K562 (cell line): ENCODE measurements around the gene KCNH3. TPM values are rescaled to one million over a fixed set of nuclear protein-coding genes. Genes with fewer than 3 reads are reported as not detected.
A peak's percentile ranks its signal among the peaks of the same experiment; 100 is the strongest.

Experiments used
- ATAC-seq: fragments of 200-7000 bp; cut with Tn5 transposase; 3 replicates; pipeline ENCODE4 v1.9.1; 2020; ENCODE audit warnings: moderate library complexity
- BruUV-seq: library from RNA; stranded (reverse); fragments of 400-500 nt; replicated peaks from 2 replicates; lab custom pipeline; 2021; lab: Mats Ljungman, UMichigan
- CTCF ChIA-PET: fragments of 300-600 bp; formaldehyde crosslinking; extraction: SDS; loops from one replicate; lab custom pipeline; 2021; ENCODE audit warnings: low intra/inter-chr PET ratio; lab: Yijun Ruan, JAX
- POLR2A ChIA-PET: fragments of 300-600, 350-650 bp; sonication (Branson Sonifier 250); formaldehyde crosslinking; extraction: SDS; loops from one replicate; lab custom pipeline; 2021; ENCODE audit warnings: antibody characterized with exemption, inconsistent platforms; lab: Yijun Ruan, JAX
- DNase-seq, 4 experiments: peaks; one replicate each; pipeline versions ENCODE4 v3.0.0 to v3.0.0-alpha.2; 2011 to 2018; ENCODE audit warnings: low spot score in 3 of 4, mixed read lengths in 3 of 4; ENCODE audit errors: extremely low read depth in 1 of 4
- FAIRE-seq: peaks from 2 replicates; lab custom pipeline; 2011; peaks lifted over from hg19 to GRCh38; lab: Jason Lieb, UNC
- H2AFZ ChIP-seq: 2 replicates; pipeline ENCODE4 v1.6.0; 2011; ENCODE audit warnings: low read depth, low read length, control low read depth, inconsistent platforms
- H3K27ac ChIP-seq: fragments of 200-600 bp; 3 replicates; pipeline ENCODE4 v1.8.0; 2011; ENCODE audit warnings: low read depth, mild to moderate bottlenecking, control low read depth, inconsistent platforms, low read length, moderate library complexity, mixed read lengths; ENCODE audit errors: extremely low read depth
- H3K27me3 ChIP-seq, 2 experiments: fragments of 300-600 bp in 1 of 2; 2 replicates in 1 of 2; 3 replicates in 1 of 2; pipeline versions ENCODE4 v1.6.0 to v1.8.0; 2011; ENCODE audit warnings: inconsistent platforms in 2 of 2, low read length in 2 of 2, mild to moderate bottlenecking in 1 of 2, mixed read lengths in 1 of 2, moderate library complexity in 1 of 2; ENCODE audit not compliant: control insufficient read depth in 2 of 2, insufficient read depth in 2 of 2
- H3K36me3 ChIP-seq: fragments of 300-600 bp; 3 replicates; pipeline ENCODE4 v1.8.0; 2011; ENCODE audit warnings: mild to moderate bottlenecking, low read length, inconsistent platforms; ENCODE audit not compliant: control insufficient read depth, insufficient read depth
- H3K4me1 ChIP-seq, 2 experiments: fragments of 200-600 bp in 1 of 2; replicated peaks in 1 of 2; 2 replicates in 1 of 2; 3 replicates in 1 of 2; pipeline versions ENCODE4 v1.5.1 to v1.8.0; 2011; ENCODE audit warnings: inconsistent platforms in 2 of 2, low read length in 2 of 2, mild to moderate bottlenecking in 1 of 2, mixed read lengths in 1 of 2, moderate library complexity in 1 of 2; ENCODE audit not compliant: control insufficient read depth in 2 of 2, insufficient read depth in 2 of 2
- H3K4me2 ChIP-seq: 2 replicates; pipeline ENCODE4 v1.6.1; 2011; ENCODE audit warnings: low read length, control low read depth, inconsistent platforms, mixed read lengths; ENCODE audit not compliant: insufficient read depth
- H3K4me3 ChIP-seq: fragments of 200-600 bp; sonication (generic), shearing (Covaris generic); 2 replicates; pipeline ENCODE4 v1.5.1; 2016; ENCODE audit warnings: control low read depth, inconsistent platforms
- H3K79me2 ChIP-seq: fragments of 200-600 bp; 3 replicates; pipeline ENCODE4 v1.8.0; 2011; ENCODE audit warnings: low read length, inconsistent platforms; ENCODE audit not compliant: control insufficient read depth, insufficient read depth
- H3K9ac ChIP-seq, 2 experiments: 2 replicates each; pipeline versions ENCODE4 v1.6.0 to v1.6.1; 2011; ENCODE audit warnings: low read depth in 2 of 2, low read length in 2 of 2, control low read depth in 1 of 2, inconsistent platforms in 1 of 2, mild to moderate bottlenecking in 1 of 2, mixed read lengths in 1 of 2; ENCODE audit not compliant: insufficient read depth in 1 of 2
- H3K9me1 ChIP-seq: one replicate; pipeline ENCODE4 v1.6.0; 2011; ENCODE audit warnings: inconsistent platforms, mild to moderate bottlenecking, low read length, moderate library complexity; ENCODE audit not compliant: control insufficient read depth, insufficient read depth
- H3K9me3 ChIP-seq: replicated peaks from 2 replicates; pipeline ENCODE4 v1.5.1; 2011; ENCODE audit warnings: low read depth, low read length, inconsistent platforms; ENCODE audit not compliant: control insufficient read depth, insufficient read depth
- H4K20me1 ChIP-seq: replicated peaks from 2 replicates; pipeline ENCODE4 v1.6.1; 2011; ENCODE audit warnings: low read length, inconsistent platforms, mixed read lengths; ENCODE audit not compliant: control insufficient read depth, insufficient read depth
- ARID4B ChIP-seq: sonication (generic); formaldehyde crosslinking; IDR thresholded peaks from 2 replicates; pipeline ENCODE4 v1.8.0; 2022; ENCODE audit warnings: mild to moderate bottlenecking, missing genetic modification reagents
- BHLHE40 ChIP-seq: IDR thresholded peaks from 2 replicates; pipeline ENCODE4 v1.6.1; 2011; ENCODE audit warnings: low read length, improper control_type of control experiment
- FOSL1 ChIP-seq: fragments of 200-800 bp; sonication (Bioruptor generic); conservative IDR thresholded peaks from 2 replicates; pipeline ENCODE4 v1.6.1; 2016; ENCODE audit warnings: missing genetic modification characterization, missing compliant biosample characterization
- JUND ChIP-seq, 2 experiments: IDR thresholded peaks; 2 replicates in 1 of 2; 3 replicates in 1 of 2; pipeline ENCODE4 v1.6.1; 2011; ENCODE audit warnings: borderline replicate concordance in 2 of 2, low read depth in 2 of 2, low read length in 2 of 2, improper control_type of control experiment in 1 of 2, missing biosample characterization in 1 of 2, missing genetic modification characterization in 1 of 2, missing genetic modification reagents in 1 of 2
- MAZ ChIP-seq, 2 experiments: fragments of 450-650 bp in 1 of 2; sonication (generic) in 1 of 2; formaldehyde crosslinking; IDR thresholded peaks in 1 of 2; conservative IDR thresholded peaks in 1 of 2; 2 replicates each; pipeline versions ENCODE4 v1.4.0 to v1.5.0; 2020; ENCODE audit warnings: mild to moderate bottlenecking in 1 of 2, missing genetic modification reagents in 1 of 2
- MCM7 ChIP-seq, 2 experiments: fragments of 450-650 bp; IDR thresholded peaks; 2 replicates each; pipeline ENCODE4 v1.6.1; 2016 to 2018
- NFRKB ChIP-seq: fragments of 450-650 bp; IDR thresholded peaks from 2 replicates; pipeline ENCODE4 v1.6.1; 2016; ENCODE audit warnings: low read depth
- PHB ChIP-seq: fragments of 250-450 bp; sonication (Bioruptor Pico); IDR thresholded peaks from 2 replicates; pipeline ENCODE4 v1.5.0; 2021
- SFPQ ChIP-seq: fragments of 200-400 bp; formaldehyde crosslinking; IDR thresholded peaks from 2 replicates; pipeline ENCODE4 v1.6.1; 2017; ENCODE audit warnings: mild to moderate bottlenecking, low read depth, low read length, moderate library complexity
- TBL1XR1 ChIP-seq, 2 experiments: IDR thresholded peaks; 2 replicates each; pipeline ENCODE4 v1.6.1; 2012; ENCODE audit warnings: improper control_type of control experiment in 2 of 2, low read length in 2 of 2, mild to moderate bottlenecking in 1 of 2
- TCF7 ChIP-seq: sonication (generic); IDR thresholded peaks from 2 replicates; pipeline ENCODE4 v1.6.1; 2016; ENCODE audit warnings: antibody characterized with exemption, borderline replicate concordance
- TCF7L2 ChIP-seq: fragments of 150-350 bp; IDR thresholded peaks from 2 replicates; pipeline ENCODE4 v1.6.1; 2016; ENCODE audit warnings: low read depth, mild to moderate bottlenecking, low read length, moderate library complexity
- ZHX1 ChIP-seq: fragments of 150-350 bp; conservative IDR thresholded peaks from 2 replicates; pipeline ENCODE4 v1.6.1; 2014; ENCODE audit warnings: low read length
- ZNF143 ChIP-seq: sonication (generic); formaldehyde crosslinking; IDR thresholded peaks from 2 replicates; pipeline ENCODE4 v1.9.0; 2022; ENCODE audit warnings: mild to moderate bottlenecking, missing genetic modification reagents
- WGBS: fragments of 100-300 bp; shearing (Covaris generic); methylation state at CpG from one replicate; pipeline ENCODE4 v1.1.6; 2016; ENCODE audit warnings: low coverage, mixed read lengths; ENCODE audit not compliant: insufficient coverage; ENCODE audit errors: missing lambda C conversion rate; 5-methylcytosine and 5-hydroxymethylcytosine counted together
- in situ Hi-C: fragments of 300-500 bp; cut with MboI; formaldehyde crosslinking; loops from 4 replicates; pipeline ENCODE4 v1.15.0; 2018; ENCODE audit warnings: inconsistent platforms, mixed read lengths
- intact Hi-C: fragments of 100-400 bp; cut with micrococcal nuclease; formaldehyde crosslinking; loops from 2 replicates; pipeline ENCODE4 v1.14.2; 2022
- polyA plus RNA-seq, 8 experiments: library from polyadenylated mRNA; depleted of rRNA in 4 of 8; stranded (reverse) in 5 of 8; unstranded in 3 of 8; fragments of >200 nt; fragmentation: Nextera tagmentation in 2 of 8; fragmentation: Illumina TruSeq in 1 of 8; extraction: Ambion mirVana in 2 of 8; extraction: Trizol in 1 of 8; gene quantifications; 2 replicates each; pipeline versions ENCODE4 v1.2.1 to v1.2.3, GENCODE V29; 2011 to 2014; ENCODE audit warnings: inconsistent platforms in 1 of 8, missing spikeins in 1 of 8
- total RNA-seq, 7 experiments: library from RNA; depleted of rRNA in 6 of 7; stranded (reverse); fragments of >200 nt in 6 of 7; fragmentation: Illumina TruSeq in 2 of 7; extraction: Trizol in 2 of 7; gene quantifications; 2 replicates each; pipeline versions ENCODE4 v1.2.1 to v1.2.3, GENCODE V29; 2011 to 2021; ENCODE audit warnings: low replicate concordance in 1 of 7

Gene KCNH3
- total and polyA plus RNA-seq, 9 of the 15 experiments (the other 6 are each of a cell fraction or from before 2014, with no cell fraction given), result 0.01 to 0.09 TPM; not detected in 7

- BruUV-seq, result no TSS peak
- H2AFZ ChIP-seq, result no peak overlapping the region
- no peaks in the 10 kb centered on the region for H3K36me3 ChIP-seq
- in situ Hi-C loops (no loop called here), intact Hi-C loops (no loop called here)
- WGBS, result 0% methylated on average over 1 of the region's 3 CpGs
- no peaks in the 10 kb centered on the region for H4K20me1 ChIP-seq
- no peaks in the 10 kb centered on the region for H3K9me3 ChIP-seq
- no peak for FAIRE-seq
- peaks cover 13 to 41% of the 10 kb centered on the region in 2 experiments; a peak in 4 of 5 replicates for H3K27me3 ChIP-seq
- CTCF ChIA-PET, result no interaction called here
- no peak for ATAC-seq
- no peak for DNase-seq
- POLR2A ChIA-PET, result interaction anchor here (0.6 to 1.1 kb wide), 5 partner anchors 8 to 116 kb away, joined by 3 read pairs; no protein-coding TSS in a partner anchor
- 0 out of 4 replicates have a peak overlapping the region, but pooled peaks of 1 of the 2 experiments have one; percentile 26 for H3K9ac ChIP-seq
- no peaks in the 10 kb centered on the region for H3K79me2 ChIP-seq
- no peak overlapping the region for H3K27ac ChIP-seq
- peaks cover 0 to 22% of the 10 kb centered on the region in 2 experiments; a peak in 2 of 5 replicates for H3K4me1 ChIP-seq
- H3K9me1 ChIP-seq, result peaks cover 3% of the 10 kb centered on the region
- H3K4me2 ChIP-seq, result no peak overlapping the region
- H3K4me3 ChIP-seq, result no peak overlapping the region
- TF ChIP-seq PHB (CRISPR knock-in tag) (no peak), JUND (IDR thresholded peaks at IDR 0.05; ENCODE audit: borderline replicate concordance, low read depth, low read length) (no peak), JUND (tag; IDR thresholded peaks at IDR 0.05; ENCODE audit: borderline replicate concordance, low read depth, low read length) (no peak), TCF7 (no peak), SFPQ (no peak), MAZ (CRISPR knock-in tag; conservative IDR thresholded peaks at IDR 0.05 in 1 of 2, IDR thresholded peaks at IDR 0.05 in 1 of 2) (no peak), ZHX1 (no peak), ARID4B (CRISPR knock-in tag) (no peak), TBL1XR1 (IDR thresholded peaks at IDR 0.05; ENCODE audit: low read length in 2 of 2) (no peak), MCM7 (IDR thresholded peaks at IDR 0.05) (no peak), ZNF143 (CRISPR knock-in tag) (no peak), TCF7L2 (no peak), NFRKB (no peak), BHLHE40 (no peak), FOSL1 (no peak)
Measured at GRCh38 chr12:49546481-49546880, 7.7 kb downstream of the KCNH3 start.
